ENCODE results near the gene GARS1.

DNA sequence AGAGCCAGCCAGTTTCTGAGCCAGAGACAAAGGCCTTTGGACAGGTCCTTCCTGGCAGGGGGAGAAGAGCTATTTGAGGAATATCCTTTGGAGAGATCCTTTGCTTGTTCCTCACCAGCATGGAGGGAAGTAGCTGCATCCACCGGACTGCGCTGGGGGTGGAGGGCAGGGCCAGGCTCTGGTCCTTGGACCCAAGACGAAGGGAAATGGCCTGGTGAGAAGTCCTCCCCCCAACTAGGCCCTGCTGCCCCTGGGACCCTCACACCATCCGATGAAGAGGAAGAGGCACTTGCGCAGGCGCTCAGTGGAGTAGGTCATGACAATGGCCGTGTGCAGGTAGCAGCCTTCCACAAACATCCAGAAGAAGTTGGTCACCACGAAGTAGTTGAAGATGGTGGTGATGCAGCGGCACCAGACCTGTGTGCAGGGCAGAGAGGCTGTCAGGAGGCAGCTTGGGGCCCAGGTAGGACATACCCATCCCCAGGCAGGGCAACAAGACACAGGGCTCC lies 67.8 kb downstream of the GARS1 start:
- TF ChIP-seq, protein P1, sequence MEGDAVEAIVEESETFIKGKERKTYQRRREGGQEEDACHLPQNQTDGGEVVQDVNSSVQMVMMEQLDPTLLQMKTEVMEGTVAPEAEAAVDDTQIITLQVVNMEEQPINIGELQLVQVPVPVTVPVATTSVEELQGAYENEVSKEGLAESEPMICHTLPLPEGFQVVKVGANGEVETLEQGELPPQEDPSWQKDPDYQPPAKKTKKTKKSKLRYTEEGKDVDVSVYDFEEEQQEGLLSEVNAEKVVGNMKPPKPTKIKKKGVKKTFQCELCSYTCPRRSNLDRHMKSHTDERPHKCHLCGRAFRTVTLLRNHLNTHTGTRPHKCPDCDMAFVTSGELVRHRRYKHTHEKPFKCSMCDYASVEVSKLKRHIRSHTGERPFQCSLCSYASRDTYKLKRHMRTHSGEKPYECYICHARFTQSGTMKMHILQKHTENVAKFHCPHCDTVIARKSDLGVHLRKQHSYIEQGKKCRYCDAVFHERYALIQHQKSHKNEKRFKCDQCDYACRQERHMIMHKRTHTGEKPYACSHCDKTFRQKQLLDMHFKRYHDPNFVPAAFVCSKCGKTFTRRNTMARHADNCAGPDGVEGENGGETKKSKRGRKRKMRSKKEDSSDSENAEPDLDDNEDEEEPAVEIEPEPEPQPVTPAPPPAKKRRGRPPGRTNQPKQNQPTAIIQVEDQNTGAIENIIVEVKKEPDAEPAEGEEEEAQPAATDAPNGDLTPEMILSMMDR (IDR thresholded peaks at IDR 0.05; ENCODE audit: low read depth, low read length, missing input control): no peak
- TF ChIP-seq, protein P2, sequence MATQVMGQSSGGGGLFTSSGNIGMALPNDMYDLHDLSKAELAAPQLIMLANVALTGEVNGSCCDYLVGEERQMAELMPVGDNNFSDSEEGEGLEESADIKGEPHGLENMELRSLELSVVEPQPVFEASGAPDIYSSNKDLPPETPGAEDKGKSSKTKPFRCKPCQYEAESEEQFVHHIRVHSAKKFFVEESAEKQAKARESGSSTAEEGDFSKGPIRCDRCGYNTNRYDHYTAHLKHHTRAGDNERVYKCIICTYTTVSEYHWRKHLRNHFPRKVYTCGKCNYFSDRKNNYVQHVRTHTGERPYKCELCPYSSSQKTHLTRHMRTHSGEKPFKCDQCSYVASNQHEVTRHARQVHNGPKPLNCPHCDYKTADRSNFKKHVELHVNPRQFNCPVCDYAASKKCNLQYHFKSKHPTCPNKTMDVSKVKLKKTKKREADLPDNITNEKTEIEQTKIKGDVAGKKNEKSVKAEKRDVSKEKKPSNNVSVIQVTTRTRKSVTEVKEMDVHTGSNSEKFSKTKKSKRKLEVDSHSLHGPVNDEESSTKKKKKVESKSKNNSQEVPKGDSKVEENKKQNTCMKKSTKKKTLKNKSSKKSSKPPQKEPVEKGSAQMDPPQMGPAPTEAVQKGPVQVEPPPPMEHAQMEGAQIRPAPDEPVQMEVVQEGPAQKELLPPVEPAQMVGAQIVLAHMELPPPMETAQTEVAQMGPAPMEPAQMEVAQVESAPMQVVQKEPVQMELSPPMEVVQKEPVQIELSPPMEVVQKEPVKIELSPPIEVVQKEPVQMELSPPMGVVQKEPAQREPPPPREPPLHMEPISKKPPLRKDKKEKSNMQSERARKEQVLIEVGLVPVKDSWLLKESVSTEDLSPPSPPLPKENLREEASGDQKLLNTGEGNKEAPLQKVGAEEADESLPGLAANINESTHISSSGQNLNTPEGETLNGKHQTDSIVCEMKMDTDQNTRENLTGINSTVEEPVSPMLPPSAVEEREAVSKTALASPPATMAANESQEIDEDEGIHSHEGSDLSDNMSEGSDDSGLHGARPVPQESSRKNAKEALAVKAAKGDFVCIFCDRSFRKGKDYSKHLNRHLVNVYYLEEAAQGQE (IDR thresholded peaks at IDR 0.05): no peak
- TF ChIP-seq YY1 (IDR thresholded peaks at IDR 0.05) (no peak), GABPA (IDR thresholded peaks at IDR 0.05 in 1 of 2, conservative IDR thresholded peaks at IDR 0.05 in 1 of 2) (no peak), EGR1 (IDR thresholded peaks at IDR 0.05; ENCODE audit: low read depth in 2 of 2) (no peak)
- TF ChIP-seq, protein P3, sequence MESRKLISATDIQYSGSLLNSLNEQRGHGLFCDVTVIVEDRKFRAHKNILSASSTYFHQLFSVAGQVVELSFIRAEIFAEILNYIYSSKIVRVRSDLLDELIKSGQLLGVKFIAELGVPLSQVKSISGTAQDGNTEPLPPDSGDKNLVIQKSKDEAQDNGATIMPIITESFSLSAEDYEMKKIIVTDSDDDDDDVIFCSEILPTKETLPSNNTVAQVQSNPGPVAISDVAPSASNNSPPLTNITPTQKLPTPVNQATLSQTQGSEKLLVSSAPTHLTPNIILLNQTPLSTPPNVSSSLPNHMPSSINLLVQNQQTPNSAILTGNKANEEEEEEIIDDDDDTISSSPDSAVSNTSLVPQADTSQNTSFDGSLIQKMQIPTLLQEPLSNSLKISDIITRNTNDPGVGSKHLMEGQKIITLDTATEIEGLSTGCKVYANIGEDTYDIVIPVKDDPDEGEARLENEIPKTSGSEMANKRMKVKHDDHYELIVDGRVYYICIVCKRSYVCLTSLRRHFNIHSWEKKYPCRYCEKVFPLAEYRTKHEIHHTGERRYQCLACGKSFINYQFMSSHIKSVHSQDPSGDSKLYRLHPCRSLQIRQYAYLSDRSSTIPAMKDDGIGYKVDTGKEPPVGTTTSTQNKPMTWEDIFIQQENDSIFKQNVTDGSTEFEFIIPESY (IDR thresholded peaks at IDR 0.05): no peak
